K562 (cell line): Measurements from ENCODE around the gene PPP1R37. TPM values are rescaled to one million over a fixed set of nuclear protein-coding genes. Genes with fewer than 3 reads are reported as not detected.

Source experiments
- BMI1 ChIP-seq: fragments of 150-350 bp; IDR thresholded peaks from 2 replicates; pipeline ENCODE4 v1.6.1; 2014; ENCODE audit warnings: low read length
- DACH1 ChIP-seq: fragments of 450-650 bp; IDR thresholded peaks from 2 replicates; pipeline ENCODE4 v1.6.1; 2018; ENCODE audit not compliant: partially characterized antibody
- DPF2 ChIP-seq: fragments of 450-650 bp; IDR thresholded peaks from 2 replicates; pipeline ENCODE4 v1.6.1; 2016
- GABPB1 ChIP-seq: sonication (generic); formaldehyde crosslinking; IDR thresholded peaks from 2 replicates; pipeline ENCODE4 v1.8.0; 2022; ENCODE audit warnings: mild to moderate bottlenecking, missing genetic modification reagents
- GABPB2 ChIP-seq: fragments of 250-450 bp; sonication (Bioruptor Pico); conservative IDR thresholded peaks from 2 replicates; pipeline ENCODE4 v1.5.1; 2021; ENCODE audit warnings: mild to moderate bottlenecking
- GATA2 ChIP-seq: sonication (generic); formaldehyde crosslinking; IDR thresholded peaks from 2 replicates; pipeline ENCODE4 v1.4.0; 2020; ENCODE audit warnings: mild to moderate bottlenecking, missing genetic modification reagents
- GTF2A2 ChIP-seq: IDR thresholded peaks from 2 replicates; pipeline ENCODE4 v1.6.1; 2016; ENCODE audit warnings: mild to moderate bottlenecking, missing genetic modification characterization, missing compliant biosample characterization
- MBD2 ChIP-seq: sonication (generic); IDR thresholded peaks from 2 replicates; pipeline ENCODE4 v1.6.1; 2016; ENCODE audit warnings: low read depth, borderline replicate concordance
- NCOA1 ChIP-seq: fragments of 450-650 bp; IDR thresholded peaks from 2 replicates; pipeline ENCODE4 v1.6.1; 2016; ENCODE audit warnings: low read depth
- NELFE ChIP-seq: IDR thresholded peaks from 2 replicates; pipeline ENCODE4 v1.6.1; 2011; ENCODE audit warnings: mild to moderate bottlenecking; ENCODE audit not compliant: insufficient read depth, insufficient read length
- NFXL1 ChIP-seq: fragments of 450-650 bp; formaldehyde crosslinking; IDR thresholded peaks from 2 replicates; pipeline ENCODE4 v1.4.0; 2021; ENCODE audit warnings: mild to moderate bottlenecking
- RHOXF2B ChIP-seq: fragments of 250-450 bp; sonication (Bioruptor Pico); conservative IDR thresholded peaks from 2 replicates; pipeline ENCODE4 v1.5.1; 2021
- RUNX1 ChIP-seq: sonication (generic); IDR thresholded peaks from 2 replicates; pipeline ENCODE4 v1.6.1; 2016; ENCODE audit warnings: antibody characterized with exemption, low read depth
- SIRT6 ChIP-seq: IDR thresholded peaks from one replicate; pipeline ENCODE4 v1.6.1; 2012; ENCODE audit warnings: low read depth, mild to moderate bottlenecking, control low read depth, inconsistent platforms, low read length, moderate library complexity
- SIX5 ChIP-seq, 2 experiments: IDR thresholded peaks; 2 replicates each; pipeline ENCODE4 v1.6.1; 2011; ENCODE audit warnings: low read length in 2 of 2, borderline replicate concordance in 1 of 2, low read depth in 1 of 2, mild to moderate bottlenecking in 1 of 2, moderate library complexity in 1 of 2; ENCODE audit not compliant: insufficient read depth in 1 of 2
- SMAD4 ChIP-seq: fragments of 250-450 bp; sonication (Bioruptor Pico); conservative IDR thresholded peaks from 2 replicates; pipeline ENCODE4 v1.8.0; 2021; ENCODE audit warnings: inconsistent platforms, mild to moderate bottlenecking, moderate library complexity
- SMARCB1 ChIP-seq: IDR thresholded peaks from 2 replicates; pipeline ENCODE4 v1.6.1; 2011; ENCODE audit warnings: improper control_type of control experiment, low read depth; ENCODE audit not compliant: insufficient read length
- SPI1 ChIP-seq: IDR thresholded peaks from 2 replicates; pipeline ENCODE4 v1.6.1; 2011; ENCODE audit warnings: low read depth, low read length, control low read depth, borderline replicate concordance
- TCF15 ChIP-seq: fragments of 250-450 bp; sonication (Bioruptor Pico); IDR thresholded peaks from 2 replicates; pipeline ENCODE4 v1.8.0; 2022; ENCODE audit warnings: moderate library complexity, mild to moderate bottlenecking, inconsistent platforms
- TFAM ChIP-seq: fragments of 250-450 bp; sonication (Bioruptor Pico); conservative IDR thresholded peaks from 2 replicates; pipeline ENCODE4 v1.5.0; 2021; ENCODE audit warnings: mild to moderate bottlenecking, moderate library complexity
- WHSC1 ChIP-seq: IDR thresholded peaks from one replicate; pipeline ENCODE4 v1.6.1; 2012; ENCODE audit warnings: low read length, control low read depth, inconsistent platforms
- ZBED1 ChIP-seq: IDR thresholded peaks from 2 replicates; pipeline ENCODE4 v1.6.1; 2014
- ZBTB1 ChIP-seq: sonication (generic); formaldehyde crosslinking; IDR thresholded peaks from 2 replicates; pipeline ENCODE4 v1.8.1; 2023; ENCODE audit warnings: missing genetic modification reagents, low read depth, mild to moderate bottlenecking, borderline replicate concordance
- ZNF121 ChIP-seq: sonication (generic); formaldehyde crosslinking; conservative IDR thresholded peaks from 2 replicates; pipeline ENCODE4 v1.8.0; 2022; ENCODE audit warnings: missing genetic modification reagents
- ZNF212 ChIP-seq: fragments of 450-650 bp; formaldehyde crosslinking; IDR thresholded peaks from 2 replicates; pipeline ENCODE4 v1.4.0; 2020; ENCODE audit warnings: mild to moderate bottlenecking
- ZNF324 ChIP-seq: fragments of 250-450 bp; sonication (Bioruptor Pico); IDR thresholded peaks from 2 replicates; pipeline ENCODE4 v1.4.0; 2020; ENCODE audit warnings: mild to moderate bottlenecking
- ZNF561 ChIP-seq: fragments of 450-650 bp; formaldehyde crosslinking; conservative IDR thresholded peaks from 2 replicates; pipeline ENCODE4 v1.4.0; 2020; ENCODE audit warnings: mild to moderate bottlenecking, moderate library complexity
- ZNF717 ChIP-seq: fragments of 250-450 bp; sonication (Bioruptor Pico); IDR thresholded peaks from 2 replicates; pipeline ENCODE4 v1.5.0; 2021
- polyA plus RNA-seq, 8 experiments: library from polyadenylated mRNA; depleted of rRNA in 4 of 8; stranded (reverse) in 5 of 8; unstranded in 3 of 8; fragments of >200 nt; fragmentation: Nextera tagmentation in 2 of 8; fragmentation: Illumina TruSeq in 1 of 8; extraction: Ambion mirVana in 2 of 8; extraction: Trizol in 1 of 8; gene quantifications; 2 replicates each; pipeline versions ENCODE4 v1.2.1 to v1.2.3, GENCODE V29; 2011 to 2014; ENCODE audit warnings: inconsistent platforms in 1 of 8, missing spikeins in 1 of 8
- total RNA-seq, 7 experiments: library from RNA; depleted of rRNA in 6 of 7; stranded (reverse); fragments of >200 nt in 6 of 7; fragmentation: Illumina TruSeq in 2 of 7; extraction: Trizol in 2 of 7; gene quantifications; 2 replicates each; pipeline versions ENCODE4 v1.2.1 to v1.2.3, GENCODE V29; 2011 to 2021; ENCODE audit warnings: low replicate concordance in 1 of 7
- TF ChIP-seq, protein P1 (sequence below): fragments of 450-650 bp; formaldehyde crosslinking; IDR thresholded peaks from 2 replicates; pipeline ENCODE4 v1.4.0; 2020; ENCODE audit warnings: mild to moderate bottlenecking, moderate library complexity
- TF ChIP-seq, protein P2 (sequence below): fragments of 250-450 bp; sonication (Bioruptor Pico); IDR thresholded peaks from 2 replicates; pipeline ENCODE4 v1.4.0; 2020; ENCODE audit warnings: mild to moderate bottlenecking, moderate library complexity

PPP1R37 gene
- total and polyA plus RNA-seq, 9 of the 15 experiments (the other 6 are each of a cell fraction or from before 2014, with no cell fraction given): 0.04 to 20.3 (median 7.3) TPM

GRCh38 chr19:45079063-45079910 lies 13.7 kb upstream of the PPP1R37 start, which contains the start of gene GEMIN7 (continued):
- TF ChIP-seq SMAD4 (CRISPR knock-in tag): peak; percentile 84
- peak; percentile 99 for TF ChIP-seq GABPB1 (CRISPR knock-in tag)
- no peak for TF ChIP-seq NFXL1 (CRISPR knock-in tag)
- no peak for TF ChIP-seq WHSC1
- no peak for TF ChIP-seq ZNF561
- peak; percentile 81; the same call in 1 of the 2 replicates for TF ChIP-seq ZBTB1 (CRISPR knock-in tag)
- TF ChIP-seq SMARCB1: no peak
- no peak for TF ChIP-seq ZNF121 (CRISPR knock-in tag)
- TF ChIP-seq SPI1: no peak
- TF ChIP-seq GABPB2 (CRISPR knock-in tag): no peak
- TF ChIP-seq NCOA1: peak; percentile 91
- TF ChIP-seq ZNF324 (CRISPR knock-in tag): no peak
- TF ChIP-seq GTF2A2: peak; percentile 77
- no peak for TF ChIP-seq TFAM
- peak; percentile 52; the same call in 1 of the 2 replicates for TF ChIP-seq MBD2
- no peak for TF ChIP-seq BMI1
- TF ChIP-seq NELFE: no peak
- peak; percentile 37 to 52; a peak in 3 of 4 replicates for TF ChIP-seq SIX5 (IDR thresholded peaks at IDR 0.05; ENCODE audit: borderline replicate concordance in 1 of 2, insufficient read depth in 1 of 2, low read depth in 1 of 2, low read length in 2 of 2)
- no peak for TF ChIP-seq ZBED1
- no peak for TF ChIP-seq RHOXF2B (CRISPR knock-in tag)
- peak; percentile 46 for TF ChIP-seq DACH1
- TF ChIP-seq, protein P1, sequence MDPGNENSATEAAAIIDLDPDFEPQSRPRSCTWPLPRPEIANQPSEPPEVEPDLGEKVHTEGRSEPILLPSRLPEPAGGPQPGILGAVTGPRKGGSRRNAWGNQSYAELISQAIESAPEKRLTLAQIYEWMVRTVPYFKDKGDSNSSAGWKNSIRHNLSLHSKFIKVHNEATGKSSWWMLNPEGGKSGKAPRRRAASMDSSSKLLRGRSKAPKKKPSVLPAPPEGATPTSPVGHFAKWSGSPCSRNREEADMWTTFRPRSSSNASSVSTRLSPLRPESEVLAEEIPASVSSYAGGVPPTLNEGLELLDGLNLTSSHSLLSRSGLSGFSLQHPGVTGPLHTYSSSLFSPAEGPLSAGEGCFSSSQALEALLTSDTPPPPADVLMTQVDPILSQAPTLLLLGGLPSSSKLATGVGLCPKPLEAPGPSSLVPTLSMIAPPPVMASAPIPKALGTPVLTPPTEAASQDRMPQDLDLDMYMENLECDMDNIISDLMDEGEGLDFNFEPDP (CRISPR knock-in tag): no peak
- no peak for TF ChIP-seq DPF2
- no peak for TF ChIP-seq TCF15 (CRISPR knock-in tag)
- TF ChIP-seq ZNF212 (CRISPR knock-in tag): no peak
- no peak for TF ChIP-seq RUNX1
- TF ChIP-seq, protein P2, sequence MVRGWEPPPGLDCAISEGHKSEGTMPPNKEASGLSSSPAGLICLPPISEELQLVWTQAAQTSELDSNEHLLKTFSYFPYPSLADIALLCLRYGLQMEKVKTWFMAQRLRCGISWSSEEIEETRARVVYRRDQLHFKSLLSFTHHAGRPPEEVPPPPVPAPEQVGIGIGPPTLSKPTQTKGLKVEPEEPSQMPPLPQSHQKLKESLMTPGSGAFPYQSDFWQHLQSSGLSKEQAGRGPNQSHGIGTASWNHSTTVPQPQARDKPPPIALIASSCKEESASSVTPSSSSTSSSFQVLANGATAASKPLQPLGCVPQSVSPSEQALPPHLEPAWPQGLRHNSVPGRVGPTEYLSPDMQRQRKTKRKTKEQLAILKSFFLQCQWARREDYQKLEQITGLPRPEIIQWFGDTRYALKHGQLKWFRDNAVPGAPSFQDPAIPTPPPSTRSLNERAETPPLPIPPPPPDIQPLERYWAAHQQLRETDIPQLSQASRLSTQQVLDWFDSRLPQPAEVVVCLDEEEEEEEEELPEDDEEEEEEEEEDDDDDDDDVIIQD (CRISPR knock-in tag): no peak
- no peak for TF ChIP-seq GATA2 (CRISPR knock-in tag)
- no peak for TF ChIP-seq ZNF717 (CRISPR knock-in tag)
- TF ChIP-seq SIRT6: no peak
